Right cardiac atrium (tissue), 5 donors: ENCODE data around the gene NIPBL. TPM values are rescaled to one million over a fixed set of nuclear protein-coding genes. Genes with fewer than 3 reads are reported as not detected.

ENCODE experiments used
- ATAC-seq, 2 donors: fragments of 200-7000 bp; cut with Tn5 transposase; one replicate each; pipeline versions ENCODE4 v1.8.0 to v1.9.1; 2020; ENCODE audit warnings: moderate library complexity in 2 of 2, mild to moderate bottlenecking in 1 of 2
- DNase-seq, 3 donors: peaks; one replicate each; pipeline ENCODE4 v3.0.0-alpha.2; 2020
- H3K27ac ChIP-seq: one replicate; pipeline ENCODE4 v1.5.1; 2013; ENCODE audit warnings: mild to moderate bottlenecking, low read length, control low read depth, moderate library complexity
- H3K27me3 ChIP-seq: one replicate; pipeline ENCODE4 v1.6.1; 2013; ENCODE audit not compliant: control insufficient read depth, insufficient read depth
- H3K4me1 ChIP-seq: one replicate; pipeline ENCODE4 v1.6.1; 2013; ENCODE audit warnings: low read length; ENCODE audit not compliant: control insufficient read depth, insufficient read depth
- H3K4me3 ChIP-seq: one replicate; pipeline ENCODE4 v1.5.1; 2013; ENCODE audit warnings: low read length, control low read depth
- H3K9me3 ChIP-seq: one replicate; pipeline ENCODE4 v1.6.1; 2013; ENCODE audit warnings: low read length; ENCODE audit not compliant: control insufficient read depth
- WGBS: extraction: QIAGEN DNeasy Blood & Tissue Kit; methylation state at CpG from one replicate; pipeline ENCODE4 v1.1.7; 2013; 5-methylcytosine and 5-hydroxymethylcytosine counted together
- intact Hi-C, 4 donors: fragments of 100-400 bp; cut with DNase I; formaldehyde crosslinking; loops; one replicate each; pipeline versions ENCODE4 v1.11.0 to v1.14.0; 2022 to 2023
- polyA plus RNA-seq: library from polyadenylated mRNA; stranded (reverse); fragments of 200-250 nt; gene quantifications from one replicate; pipeline ENCODE4 v1.2.3, GENCODE V29; 2013
- total RNA-seq, 4 donors: library from RNA; stranded (reverse); fragmentation: NEBNext Ultra II Directional; extraction: Animal tissue kit (Norgen Biotek cat#: 25700); gene quantifications; one replicate each; pipeline ENCODE4 v1.2.1, GENCODE V29; 2021
- donor health status: healthy with polysubstance abuse.
- donor health status: DM: no; HTN: yes; CAD: no.
- donor health status: DM: no; HTN: no; CAD: no.
- donor health status: DM: no; HTN: yes; CAD: no; lungs with severe emphysema.
- donor health status: DM: yes; HTN: yes; CAD: no.

Gene NIPBL
- total and polyA plus RNA-seq, 5 donors: 15.0 to 49.5 (median 47.4) TPM

- Histone ChIP-seq H3K27me3 (no peaks in the 10 kb centered on the region), H3K27ac (no peak overlapping the region), H3K4me3 (no peak overlapping the region), H3K9me3 (no peaks in the 10 kb centered on the region), H3K4me1 (no peaks in the 10 kb centered on the region)
- WGBS: 97% methylated on average over 2 of the region's 2 CpGs
- DNase-seq (no peak), ATAC-seq (no peak)
- intact Hi-C loops: no loop called here
Measured at GRCh38 chr5:37103302-37103701, 226.7 kb downstream of the NIPBL start.

- no peaks in the 10 kb centered on the region for H3K9me3 ChIP-seq
- H3K4me1 ChIP-seq: no peaks in the 10 kb centered on the region
- no peak overlapping the region for H3K4me3 ChIP-seq
- ATAC-seq (no peak), DNase-seq (no peak)
- WGBS: 97% methylated on average over 3 of the region's 3 CpGs
- H3K27me3 ChIP-seq: no peaks in the 10 kb centered on the region
- intact Hi-C loops: no loop called here
- H3K27ac ChIP-seq: no peak overlapping the region
Measured at GRCh38 chr5:37109338-37109737, 232.8 kb downstream of the NIPBL start.

GRCh38 chr5:37110135-37110534, 233.6 kb downstream of the NIPBL start:
- no peaks in the 10 kb centered on the region for H3K27me3 ChIP-seq
- no peaks in the 10 kb centered on the region for H3K9me3 ChIP-seq
- H3K4me1 ChIP-seq: no peaks in the 10 kb centered on the region
- no peak for ATAC-seq
- intact Hi-C loops: no loop called here
- 98% methylated on average over 1 of the region's 1 CpG for WGBS
- no peak for DNase-seq
- H3K27ac ChIP-seq: no peak overlapping the region
- no peak overlapping the region for H3K4me3 ChIP-seq

- H3K4me1 ChIP-seq: no peaks in the 10 kb centered on the region
- ATAC-seq (no peak), DNase-seq (no peak)
- intact Hi-C loops: no loop called here
- no peaks in the 10 kb centered on the region for H3K27me3 ChIP-seq
- WGBS: 85% methylated on average over 4 of the region's 4 CpGs
- no peak overlapping the region for H3K4me3 ChIP-seq
- H3K9me3 ChIP-seq: no peaks in the 10 kb centered on the region
- H3K27ac ChIP-seq: no peak overlapping the region
Measured at GRCh38 chr5:37111426-37112382, 235.1 kb downstream of the NIPBL start.

GRCh38 chr5:37112383-37112991, 235.9 kb downstream of the NIPBL start:
- Histone ChIP-seq H3K9me3 (peaks cover 1% of the 10 kb centered on the region), H3K27ac (no peak overlapping the region), H3K27me3 (no peaks in the 10 kb centered on the region), H3K4me1 (no peaks in the 10 kb centered on the region), H3K4me3 (no peak overlapping the region)
- 91% methylated on average over 3 of the region's 3 CpGs for WGBS
- no peak for DNase-seq
- intact Hi-C loops: no loop called here
- no peak for ATAC-seq
